Measurements from ENCODE around the gene CWF19L2. TPM values are rescaled to one million over a fixed set of nuclear protein-coding genes. Genes with fewer than 3 reads are reported as not detected.
"Not testable (repeated sequence)": the region's sequence is repeated elsewhere in the genome, so short reads cannot be mapped to it uniquely, and the experiment has no call there.

Gene CWF19L2
- total RNA-seq, 1 experiment from 2014 or later = 18.4 TPM

DNA sequence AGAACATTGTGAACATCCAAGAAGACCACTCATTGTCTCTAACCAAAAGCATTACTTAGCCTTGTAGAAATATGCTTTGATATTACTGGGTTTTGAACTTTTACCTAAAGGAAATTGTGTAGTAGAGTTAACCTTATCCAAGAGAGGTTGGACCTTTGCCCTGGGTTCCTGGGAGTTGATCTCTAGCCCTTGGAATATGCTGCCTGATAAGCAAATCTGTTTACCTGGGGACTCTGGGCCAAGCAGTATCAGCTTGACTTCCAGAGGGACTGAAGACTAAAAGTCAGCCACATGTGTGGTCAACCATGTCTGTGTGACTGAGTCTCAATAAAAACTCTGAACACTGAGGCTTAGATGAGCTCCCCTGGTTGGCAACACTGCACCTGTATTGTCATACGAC is 44.1 kb upstream of the CWF19L2 start:
- Histone ChIP-seq H3K79me2 (ENCODE audit: insufficient read depth, low read length) (no peaks in the 10 kb centered on the region), H3K18ac (ENCODE audit: insufficient read length, low read depth, low read length) (no peak overlapping the region), H4K5ac (ENCODE audit: insufficient read length, low read depth, low read length) (no peak overlapping the region), H3K9ac (ENCODE audit: extremely low read depth, insufficient read length, low read length) (no peak overlapping the region), H4K91ac (ENCODE audit: insufficient read length, low read depth, low read length) (no peak overlapping the region), H2BK20ac (ENCODE audit: low read depth, low read length, poor library complexity, severe bottlenecking) (no peak overlapping the region), H3K4me1 (ENCODE audit: insufficient read depth, low read length) (no peaks in the 10 kb centered on the region), H3K79me1 (ENCODE audit: insufficient read depth, low read depth, low read length, poor library complexity, severe bottlenecking) (no peaks in the 10 kb centered on the region), H3K27ac (ENCODE audit: insufficient read length, low read depth, low read length) (no peak overlapping the region), H2BK15ac (ENCODE audit: low read depth, low read length) (no peak overlapping the region), H3K23ac (ENCODE audit: insufficient read length, low read depth, low read length) (no peak overlapping the region), H2BK120ac (ENCODE audit: low read depth, low read length, poor library complexity, severe bottlenecking) (no peak overlapping the region), H2BK12ac (ENCODE audit: insufficient read length, low read depth, low read length) (no peak overlapping the region), H3K4me2 (ENCODE audit: insufficient read depth, insufficient read length, low read length) (no peak overlapping the region), H2AK5ac (ENCODE audit: insufficient read length, low read length) (no peak overlapping the region), H3K27me3 (ENCODE audit: insufficient read depth, low read length) (no peaks in the 10 kb centered on the region), H3K14ac (ENCODE audit: insufficient read depth, low read length) (no peak overlapping the region), H2AFZ (ENCODE audit: low read length) (no peak overlapping the region), H4K8ac (replicated peaks; ENCODE audit: insufficient read length, low read depth, low read length) (no peak overlapping the region), H3K9me3 (ENCODE audit: control insufficient read depth, low read depth, low read length) (peaks cover 9% of the 10 kb centered on the region), H3K4ac (ENCODE audit: low read depth, low read length) (no peak overlapping the region), H2BK5ac (ENCODE audit: insufficient read length, low read length) (no peak overlapping the region), H3T11ph (ENCODE audit: low read length) (no peak overlapping the region), H4K20me1 (ENCODE audit: control insufficient read depth, insufficient read depth, insufficient read length) (no peaks in the 10 kb centered on the region), H3K23me2 (ENCODE audit: insufficient read length, low read depth, low read length, poor library complexity, severe bottlenecking) (no peaks in the 10 kb centered on the region), H3K56ac (ENCODE audit: insufficient read length, low read depth, low read length) (no peak overlapping the region)
- H3K36me3 Mint-ChIP-seq (ENCODE audit: insufficient read depth in 1 of 3, low read depth in 3 of 3) = peaks cover 35 to 48% (median 42%) of the 10 kb centered on the region in 3 experiments
- H3K4me3 Mint-ChIP-seq = no peak overlapping the region
- WGBS (ENCODE audit: extremely low coverage, insufficient read length, low lambda C conversion rate) = no CpG with 5 or more reads among the region's 1 CpG
- TF ChIP-seq, protein P1, sequence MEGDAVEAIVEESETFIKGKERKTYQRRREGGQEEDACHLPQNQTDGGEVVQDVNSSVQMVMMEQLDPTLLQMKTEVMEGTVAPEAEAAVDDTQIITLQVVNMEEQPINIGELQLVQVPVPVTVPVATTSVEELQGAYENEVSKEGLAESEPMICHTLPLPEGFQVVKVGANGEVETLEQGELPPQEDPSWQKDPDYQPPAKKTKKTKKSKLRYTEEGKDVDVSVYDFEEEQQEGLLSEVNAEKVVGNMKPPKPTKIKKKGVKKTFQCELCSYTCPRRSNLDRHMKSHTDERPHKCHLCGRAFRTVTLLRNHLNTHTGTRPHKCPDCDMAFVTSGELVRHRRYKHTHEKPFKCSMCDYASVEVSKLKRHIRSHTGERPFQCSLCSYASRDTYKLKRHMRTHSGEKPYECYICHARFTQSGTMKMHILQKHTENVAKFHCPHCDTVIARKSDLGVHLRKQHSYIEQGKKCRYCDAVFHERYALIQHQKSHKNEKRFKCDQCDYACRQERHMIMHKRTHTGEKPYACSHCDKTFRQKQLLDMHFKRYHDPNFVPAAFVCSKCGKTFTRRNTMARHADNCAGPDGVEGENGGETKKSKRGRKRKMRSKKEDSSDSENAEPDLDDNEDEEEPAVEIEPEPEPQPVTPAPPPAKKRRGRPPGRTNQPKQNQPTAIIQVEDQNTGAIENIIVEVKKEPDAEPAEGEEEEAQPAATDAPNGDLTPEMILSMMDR (conservative IDR thresholded peaks at IDR 0.05) = no peak
- H3K27me3 Mint-ChIP-seq (ENCODE audit: low read depth) = no peaks in the 10 kb centered on the region
- no peak overlapping the region for H3K27ac Mint-ChIP-seq
- no peak for DNase-seq
- peaks cover 16 to 22% of the 10 kb centered on the region in 2 experiments for H3K9me3 Mint-ChIP-seq
- no peaks in the 10 kb centered on the region for H3K4me1 Mint-ChIP-seq

DNA sequence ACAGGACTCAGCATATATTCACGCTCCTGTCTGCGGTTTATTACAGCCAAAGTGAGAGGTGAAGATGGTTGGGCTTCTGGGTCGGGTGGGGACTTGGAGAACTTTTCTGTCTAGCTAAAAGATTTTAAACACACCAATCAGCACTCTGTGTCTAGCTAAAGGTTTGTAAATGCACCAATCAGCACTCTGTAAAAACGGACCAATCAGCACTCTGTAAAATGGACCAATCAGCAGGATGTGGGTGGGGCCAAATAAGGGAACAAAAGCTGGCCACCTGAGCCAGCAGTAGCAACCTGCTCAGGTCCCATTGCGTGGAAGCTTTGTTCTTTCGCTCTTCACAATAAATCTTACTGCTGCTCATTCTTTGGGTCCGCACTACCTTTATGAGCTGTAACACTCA is 39.7 kb upstream of the CWF19L2 start:
- H3K27me3 ChIP-seq (ENCODE audit: insufficient read depth, low read length); H3K27ac ChIP-seq (ENCODE audit: insufficient read length, low read depth, low read length); H3K27me3 Mint-ChIP-seq (ENCODE audit: low read depth); H2BK120ac ChIP-seq (ENCODE audit: low read depth, low read length, poor library complexity, severe bottlenecking); H2AK5ac ChIP-seq (ENCODE audit: insufficient read length, low read length); H3K23me2 ChIP-seq (ENCODE audit: insufficient read length, low read depth, low read length, poor library complexity, severe bottlenecking); H3K79me1 ChIP-seq (ENCODE audit: insufficient read depth, low read depth, low read length, poor library complexity, severe bottlenecking); H3K9ac ChIP-seq (ENCODE audit: extremely low read depth, insufficient read length, low read length); H3K4me1 ChIP-seq (ENCODE audit: insufficient read depth, low read length); H3K56ac ChIP-seq (ENCODE audit: insufficient read length, low read depth, low read length); H2BK20ac ChIP-seq (ENCODE audit: low read depth, low read length, poor library complexity, severe bottlenecking); H2AFZ ChIP-seq (ENCODE audit: low read length); H3K4me3 Mint-ChIP-seq; H3K9me3 ChIP-seq (ENCODE audit: control insufficient read depth, low read depth, low read length); H3K23ac ChIP-seq (ENCODE audit: insufficient read length, low read depth, low read length); DNase-seq; H2BK12ac ChIP-seq (ENCODE audit: insufficient read length, low read depth, low read length); H2BK15ac ChIP-seq (ENCODE audit: low read depth, low read length); H4K20me1 ChIP-seq (ENCODE audit: control insufficient read depth, insufficient read depth, insufficient read length); H2BK5ac ChIP-seq (ENCODE audit: insufficient read length, low read length); H4K8ac ChIP-seq (replicated peaks; ENCODE audit: insufficient read length, low read depth, low read length); H4K91ac ChIP-seq (ENCODE audit: insufficient read length, low read depth, low read length); H3K4me1 Mint-ChIP-seq; H3K14ac ChIP-seq (ENCODE audit: insufficient read depth, low read length); H3K4ac ChIP-seq (ENCODE audit: low read depth, low read length); H3K4me2 ChIP-seq (ENCODE audit: insufficient read depth, insufficient read length, low read length); H3K27ac Mint-ChIP-seq; H3K79me2 ChIP-seq (ENCODE audit: insufficient read depth, low read length); H4K5ac ChIP-seq (ENCODE audit: insufficient read length, low read depth, low read length); H3K18ac ChIP-seq (ENCODE audit: insufficient read length, low read depth, low read length); H3T11ph ChIP-seq (ENCODE audit: low read length): not testable (repeated sequence)
- WGBS (ENCODE audit: extremely low coverage, insufficient read length, low lambda C conversion rate) = no CpG with 5 or more reads among the region's 7 CpGs
- H3K9me3 Mint-ChIP-seq = peaks cover 11 to 17% of the 10 kb centered on the region in 2 experiments; a peak in 4 of 5 replicates
- peaks cover 15 to 20% (median 15%) of the 10 kb centered on the region in 3 experiments for H3K36me3 Mint-ChIP-seq (ENCODE audit: insufficient read depth in 1 of 3, low read depth in 3 of 3)

Data from H9 (cell line).